Keratinocyte (primary cell): ENCODE measurements around the gene WBP1L. TPM values are rescaled to one million over a fixed set of nuclear protein-coding genes. Genes with fewer than 3 reads are reported as not detected.

ENCODE experiments used
- DNase-seq: peaks from one replicate; pipeline ENCODE4 v3.0.0-alpha.2; 2011; ENCODE audit warnings: low read depth, missing footprints, low spot score
- FAIRE-seq: peaks from 2 replicates; lab custom pipeline; 2011; peaks lifted over from hg19 to GRCh38; lab: Jason Lieb, UNC
- H2AFZ ChIP-seq: 2 replicates; pipeline ENCODE4 v1.6.0; 2012; ENCODE audit warnings: low read length, control low read depth, inconsistent platforms; ENCODE audit not compliant: control insufficient read depth
- H3K27ac ChIP-seq: 2 replicates; pipeline ENCODE4 v1.5.1; 2011; ENCODE audit warnings: low read length; ENCODE audit not compliant: control insufficient read depth, insufficient read depth
- H3K27me3 ChIP-seq: 3 replicates; pipeline ENCODE4 v1.6.0; 2011; ENCODE audit warnings: low read length; ENCODE audit not compliant: control insufficient read depth, insufficient read depth; ENCODE audit errors: extremely low read depth
- H3K36me3 ChIP-seq, 2 experiments: 2 replicates in 1 of 2; 3 replicates in 1 of 2; pipeline ENCODE4 v1.5.1; 2011; ENCODE audit warnings: low read length in 2 of 2, mild to moderate bottlenecking in 1 of 2; ENCODE audit not compliant: control insufficient read depth in 2 of 2, insufficient read depth in 2 of 2; ENCODE audit errors: extremely low read depth in 1 of 2
- H3K4me1 ChIP-seq: 3 replicates; pipeline ENCODE4 v1.5.1; 2011; ENCODE audit warnings: low read length; ENCODE audit not compliant: control insufficient read depth, insufficient read depth; ENCODE audit errors: extremely low read depth
- H3K4me2 ChIP-seq: 3 replicates; pipeline ENCODE4 v1.6.0; 2011; ENCODE audit warnings: low read depth, low read length; ENCODE audit not compliant: control insufficient read depth, insufficient read depth; ENCODE audit errors: extremely low read depth
- H3K4me3 ChIP-seq, 3 experiments: fragments of 200-600 bp in 1 of 3; sonication (generic) in 1 of 3; 2 replicates in 2 of 3; 3 replicates in 1 of 3; pipeline ENCODE4 v1.5.1; 2011 to 2016; ENCODE audit warnings: low read length in 3 of 3, mild to moderate bottlenecking in 3 of 3, control low read depth in 2 of 3, inconsistent platforms in 1 of 3, low read depth in 1 of 3, mixed read lengths in 1 of 3, mixed run types in 1 of 3, moderate library complexity in 1 of 3; ENCODE audit not compliant: control insufficient read depth in 2 of 3, insufficient read depth in 2 of 3; ENCODE audit errors: extremely low read depth in 1 of 3
- H3K79me2 ChIP-seq: 2 replicates; pipeline ENCODE4 v1.6.0; 2012; ENCODE audit warnings: low read length; ENCODE audit not compliant: control insufficient read depth, insufficient read depth
- H3K9ac ChIP-seq: 3 replicates; pipeline ENCODE4 v1.6.0; 2011; ENCODE audit warnings: low read length; ENCODE audit not compliant: control insufficient read depth, insufficient read depth; ENCODE audit errors: extremely low read depth
- H3K9me1 ChIP-seq: 3 replicates; pipeline ENCODE4 v1.6.0; 2011; ENCODE audit warnings: low read length; ENCODE audit not compliant: control insufficient read depth, insufficient read depth; ENCODE audit errors: extremely low read depth
- H3K9me3 ChIP-seq: 2 replicates; pipeline ENCODE4 v1.5.1; 2012; ENCODE audit warnings: low read depth, low read length; ENCODE audit not compliant: control insufficient read depth
- H4K20me1 ChIP-seq: 3 replicates; pipeline ENCODE4 v1.6.0; 2011; ENCODE audit warnings: low read length; ENCODE audit not compliant: control insufficient read depth, insufficient read depth; ENCODE audit errors: extremely low read depth
- CTCF ChIP-seq, 3 experiments: IDR thresholded peaks in 1 of 3; conservative IDR thresholded peaks in 1 of 3; optimal IDR thresholded peaks in 1 of 3; 2 replicates in 2 of 3; 3 replicates in 1 of 3; pipeline versions ENCODE3 to v1.5.1; 2011; ENCODE audit warnings: low read length in 3 of 3, mild to moderate bottlenecking in 3 of 3, moderate library complexity in 2 of 3, control low read depth in 1 of 3, inconsistent platforms in 1 of 3; ENCODE audit not compliant: insufficient read depth in 2 of 3; ENCODE audit errors: extremely low read depth in 1 of 3
- EZH2 ChIP-seq: IDR thresholded peaks from one replicate; pipeline ENCODE4 v1.6.1; 2012; ENCODE audit warnings: inconsistent platforms, mild to moderate bottlenecking, low read length, moderate library complexity
- dilution Hi-C: fragments of 300-500 bp; cut with MboI; formaldehyde crosslinking; loops from one replicate; pipeline ENCODE4 v1.7.0; 2020; ENCODE audit warnings: low sequenced_read_pairs; ENCODE audit not compliant: extremely low pct_ligation_motif_present
- polyA plus RNA-seq, 5 experiments: library from polyadenylated mRNA; depleted of rRNA in 3 of 5; stranded (reverse) in 3 of 5; stranded (forward) in 1 of 5; unstranded in 1 of 5; fragments of >200 nt; gene quantifications; 1 replicate in 1 of 5; 2 replicates in 3 of 5; 3 replicates in 1 of 5; pipeline versions ENCODE4 v1.2.1 to v1.2.3, GENCODE V29; 2011 to 2012; ENCODE audit warnings: missing spikeins in 2 of 5, low read depth in 1 of 5, low replicate concordance in 1 of 5

WBP1L gene
- polyA plus RNA-seq, 1 donor (not counting 4 experiments of a cell fraction or from before 2014, with no cell fraction given): 24.3 TPM

- TF ChIP-seq EZH2: no peak
- no peak for TF ChIP-seq CTCF (optimal IDR thresholded peaks at IDR 0.05 in 1 of 3, IDR thresholded peaks at IDR 0.05 in 1 of 3, conservative IDR thresholded peaks at IDR 0.05 in 1 of 3; ENCODE audit: extremely low read depth in 1 of 3, insufficient read depth in 2 of 3, low read length in 3 of 3)
- H3K4me2 ChIP-seq: no peak overlapping the region
These were observed 41.0 kb upstream of the WBP1L start for GRCh38 chr10:102702742-102703141.

GRCh38 chr10:102704915-102705314, 38.8 kb upstream of the WBP1L start:
- peaks cover 2% of the 10 kb centered on the region for H3K4me1 ChIP-seq
- no peak overlapping the region for H2AFZ ChIP-seq
- no peaks in the 10 kb centered on the region for H3K9me1 ChIP-seq
- no peaks in the 10 kb centered on the region for H4K20me1 ChIP-seq
- no peak for FAIRE-seq
- H3K79me2 ChIP-seq: no peaks in the 10 kb centered on the region
- no peaks in the 10 kb centered on the region for H3K36me3 ChIP-seq
- H3K9ac ChIP-seq: no peak overlapping the region
- H3K4me3 ChIP-seq: no peak overlapping the region
- no peak for TF ChIP-seq CTCF (optimal IDR thresholded peaks at IDR 0.05 in 1 of 3, IDR thresholded peaks at IDR 0.05 in 1 of 3, conservative IDR thresholded peaks at IDR 0.05 in 1 of 3; ENCODE audit: extremely low read depth in 1 of 3, insufficient read depth in 2 of 3, low read length in 3 of 3)
- no peak for TF ChIP-seq EZH2
- H3K9me3 ChIP-seq: no peaks in the 10 kb centered on the region
- dilution Hi-C loops: no loop called here
- no peak for DNase-seq
- no peaks in the 10 kb centered on the region for H3K27me3 ChIP-seq
- no peak overlapping the region for H3K27ac ChIP-seq
- H3K4me2 ChIP-seq: no peak overlapping the region

More at GRCh38 chr10:102702742-102703141, 41.0 kb upstream of the WBP1L start:
- Histone ChIP-seq H3K9me1 (no peaks in the 10 kb centered on the region), H4K20me1 (no peaks in the 10 kb centered on the region), H3K27me3 (no peaks in the 10 kb centered on the region), H3K9me3 (no peaks in the 10 kb centered on the region), H3K27ac (no peak overlapping the region), H3K9ac (no peak overlapping the region), H3K79me2 (no peaks in the 10 kb centered on the region), H3K4me1 (peaks cover 3% of the 10 kb centered on the region), H2AFZ (no peak overlapping the region), H3K4me3 (no peak overlapping the region), H3K36me3 (peaks cover 0 to 1% of the 10 kb centered on the region in 2 experiments)
- FAIRE-seq: no peak
- dilution Hi-C loops: no loop called here
- DNase-seq: no peak
